HG03521 (cell line): ENCODE data around the gene EML4.

ENCODE experiments used
- ATAC-seq: cut with Tn5 transposase; IDR thresholded peaks from one replicate; pipeline ENCODE4 v1.9.1; 2021; ENCODE audit warnings: mild to moderate bottlenecking, moderate library complexity; ENCODE audit not compliant: unreplicated experiment

EML4 gene

DNA sequence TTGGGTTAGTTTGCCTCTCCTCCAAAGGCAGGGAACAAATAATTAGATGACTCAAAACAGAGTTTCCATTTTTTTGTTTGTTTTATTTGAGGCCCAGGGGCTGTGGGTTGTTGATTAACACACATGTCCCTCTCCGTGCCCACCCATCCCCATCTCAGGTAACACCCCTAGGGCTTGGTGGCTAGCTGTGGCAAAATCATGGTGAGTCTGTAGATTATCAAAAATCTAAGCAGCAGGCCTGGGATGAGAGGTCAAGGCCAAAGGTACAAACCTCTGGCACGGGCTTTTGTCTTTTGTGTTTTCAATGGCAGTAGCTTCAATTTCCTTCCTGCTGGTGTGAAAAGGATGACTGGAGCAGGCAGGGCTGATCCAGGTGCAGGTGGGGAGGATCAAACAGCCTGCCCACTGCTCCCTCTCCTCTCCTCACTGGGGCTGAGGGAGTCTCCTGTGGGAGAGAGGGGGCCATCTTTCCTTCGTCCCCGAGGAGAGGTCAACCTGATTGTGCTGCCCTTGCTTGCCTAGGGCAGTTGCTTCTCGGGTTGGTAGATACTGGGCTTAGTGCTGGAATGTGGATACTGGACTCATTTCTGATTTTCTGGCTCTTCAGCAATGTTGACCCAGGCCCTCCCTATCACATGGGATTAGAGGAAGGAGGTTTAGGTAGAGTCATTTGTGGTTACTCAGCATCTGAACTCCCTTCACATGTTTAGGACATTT, 31.9 kb upstream of the EML4 start:
- ATAC-seq = no peak

DNA sequence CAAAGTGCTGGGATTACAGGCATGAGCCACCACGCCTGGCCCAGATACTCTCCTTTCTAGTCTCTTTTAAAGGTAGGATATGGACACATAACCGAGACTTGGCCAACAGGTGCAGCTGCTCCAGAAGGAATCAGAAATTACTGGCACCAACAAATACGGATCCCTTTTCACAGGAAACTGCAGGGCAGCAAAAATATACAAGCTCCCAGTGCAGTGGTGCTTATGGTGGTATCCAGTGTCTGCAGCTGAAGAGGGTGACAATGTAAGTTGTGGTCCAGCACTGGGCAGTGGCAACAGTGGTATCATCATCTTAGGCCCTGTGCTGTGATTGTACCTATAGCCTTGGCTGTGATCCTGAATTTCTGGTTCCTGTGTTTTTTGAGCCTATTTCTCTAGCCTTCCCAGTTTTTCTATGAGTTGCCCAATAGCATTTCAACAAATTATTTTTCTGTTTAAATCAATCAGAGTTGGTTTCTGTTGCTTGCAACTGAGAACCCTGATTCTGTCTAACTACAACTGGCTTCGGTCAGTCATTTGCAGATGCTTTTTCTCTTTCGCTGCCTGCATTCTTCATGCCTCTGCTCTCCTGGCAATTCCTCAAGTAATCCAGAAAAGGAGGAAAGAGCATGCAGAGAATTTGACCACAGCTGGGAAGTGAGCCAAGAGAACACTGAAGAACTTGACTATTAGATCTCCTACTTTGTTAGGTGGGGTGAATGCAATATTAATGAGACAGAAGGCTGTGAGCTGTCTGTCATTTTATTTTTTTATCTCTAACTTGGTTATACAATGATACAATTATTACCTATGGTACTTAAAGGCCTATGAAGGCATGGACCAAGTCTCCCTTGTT, 30.8 kb upstream of the EML4 start:
- no peak for ATAC-seq

- no peak for ATAC-seq
Measured at GRCh38 chr2:42139101-42139500, 30.1 kb upstream of the EML4 start.

- no peak for ATAC-seq
Measured at GRCh38 chr2:42140496-42140895, 28.7 kb upstream of the EML4 start.

DNA sequence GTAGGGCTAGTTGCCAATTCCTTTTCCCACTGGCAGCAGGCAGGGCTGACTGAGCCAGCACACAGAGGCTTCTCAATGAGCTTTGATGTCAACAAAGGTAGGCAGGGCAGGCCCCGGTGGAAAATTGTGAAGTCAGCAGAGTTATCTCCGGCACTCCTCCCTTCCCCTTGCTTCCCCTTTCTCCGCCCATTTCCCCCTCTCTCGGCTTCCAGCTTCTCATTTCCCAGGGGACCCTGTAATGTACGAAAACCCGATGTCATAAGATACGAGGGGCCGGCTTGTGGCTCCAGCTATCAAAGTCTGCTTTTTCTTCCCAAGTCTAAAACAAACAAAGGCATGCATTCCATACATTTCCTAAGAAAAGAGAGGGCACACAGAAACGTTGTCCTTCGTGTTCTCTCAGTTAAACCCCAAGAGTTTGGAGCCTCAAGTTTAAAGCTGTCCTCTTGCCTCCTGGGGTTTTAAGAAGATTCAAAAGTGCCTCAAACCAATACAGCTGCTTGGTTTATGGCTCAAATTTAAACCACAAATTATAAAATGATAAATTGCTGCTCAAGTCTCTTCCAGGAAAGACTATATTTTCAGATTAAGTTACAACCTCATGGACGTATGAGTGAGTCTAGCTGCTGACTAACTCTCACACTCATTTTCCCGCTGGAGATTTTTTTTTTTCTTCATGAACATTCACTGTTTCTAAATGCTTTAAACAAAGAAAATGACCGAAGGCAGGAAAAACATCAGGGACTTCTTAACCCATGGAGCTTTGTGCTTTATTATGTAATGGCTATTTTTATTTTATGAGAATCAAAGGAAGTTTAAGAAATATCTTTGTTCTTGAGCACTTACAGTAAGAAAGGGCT, 27.2 kb upstream of the EML4 start:
- no peak for ATAC-seq

DNA sequence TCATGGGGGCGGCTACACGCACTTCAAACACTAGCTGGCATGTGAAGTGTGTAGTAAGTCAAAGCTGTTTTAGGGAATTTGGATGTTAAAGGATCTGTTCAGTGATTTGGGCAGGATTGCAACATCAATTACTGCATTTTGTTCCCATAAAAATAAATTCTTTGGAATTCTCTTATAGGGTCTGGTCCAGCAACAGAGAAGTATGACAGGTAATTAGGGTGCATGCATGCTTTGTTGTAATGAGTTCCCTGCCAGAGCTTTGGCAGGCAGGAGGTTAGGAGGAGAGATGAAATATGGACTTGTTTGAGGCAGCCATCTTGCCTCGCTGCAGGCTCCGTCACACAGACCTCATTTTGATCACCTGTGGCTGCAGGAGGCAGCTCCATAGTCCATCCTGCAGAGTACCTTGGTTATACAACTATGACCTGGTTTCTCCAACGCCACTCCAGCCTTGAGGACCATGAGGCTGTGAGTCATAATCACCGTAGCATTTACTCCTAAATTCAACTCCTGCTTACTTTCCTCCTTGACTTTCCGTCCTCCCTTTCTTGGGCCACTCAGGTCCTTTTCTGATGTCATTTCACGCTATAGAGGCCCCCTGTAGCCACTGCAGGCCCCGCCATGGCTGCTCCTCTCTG, 26.5 kb upstream of the EML4 start:
- ATAC-seq = no peak

DNA sequence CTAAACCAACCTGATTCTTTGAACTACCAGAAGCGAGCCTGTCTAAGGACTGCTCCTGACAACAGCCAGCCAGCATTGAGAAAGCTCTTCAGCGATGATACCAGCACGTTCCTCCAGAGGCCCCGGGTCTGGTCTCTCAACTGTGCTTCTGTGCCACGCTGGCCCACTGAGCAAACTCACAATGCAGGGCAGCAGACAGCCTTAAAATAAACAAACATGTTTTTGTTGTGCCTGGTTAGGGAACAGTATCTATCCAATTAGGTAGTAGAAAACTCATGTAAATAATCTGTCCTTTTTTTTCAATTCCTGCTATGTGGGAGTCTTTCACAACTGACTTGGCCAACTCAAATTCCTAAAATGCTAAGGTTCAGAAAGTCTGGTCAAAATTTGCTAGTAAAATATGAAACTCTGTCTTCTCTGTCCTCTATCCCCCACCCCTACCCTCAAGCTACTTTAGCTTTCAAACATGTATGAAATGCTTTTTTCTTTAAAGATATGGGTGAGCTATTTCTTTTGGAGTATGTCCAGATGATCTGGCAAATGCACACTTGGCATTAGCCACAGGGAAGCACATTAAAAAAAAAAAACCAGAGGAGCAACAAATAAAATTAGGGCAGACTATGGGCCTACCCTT, 21.4 kb upstream of the EML4 start:
- no peak for ATAC-seq

DNA sequence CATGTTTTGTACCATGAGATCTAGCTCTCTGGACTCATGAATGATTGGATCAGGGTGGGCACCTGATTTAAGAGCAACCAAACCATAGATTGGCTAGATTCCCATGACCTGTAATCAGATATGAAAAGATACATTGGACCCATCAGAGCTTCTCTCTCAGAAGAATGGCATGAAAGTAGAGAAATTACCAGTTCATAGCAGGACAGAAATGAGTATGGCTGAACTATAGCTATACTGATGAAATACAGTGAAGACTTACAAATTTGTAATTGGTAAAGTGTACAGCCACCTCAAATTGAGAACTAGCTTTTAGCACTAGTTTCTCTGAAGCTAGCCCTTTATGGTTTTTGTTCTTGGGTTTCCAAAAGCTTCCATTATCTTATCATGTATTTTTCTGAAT, 19.0 kb upstream of the EML4 start:
- no peak for ATAC-seq

DNA sequence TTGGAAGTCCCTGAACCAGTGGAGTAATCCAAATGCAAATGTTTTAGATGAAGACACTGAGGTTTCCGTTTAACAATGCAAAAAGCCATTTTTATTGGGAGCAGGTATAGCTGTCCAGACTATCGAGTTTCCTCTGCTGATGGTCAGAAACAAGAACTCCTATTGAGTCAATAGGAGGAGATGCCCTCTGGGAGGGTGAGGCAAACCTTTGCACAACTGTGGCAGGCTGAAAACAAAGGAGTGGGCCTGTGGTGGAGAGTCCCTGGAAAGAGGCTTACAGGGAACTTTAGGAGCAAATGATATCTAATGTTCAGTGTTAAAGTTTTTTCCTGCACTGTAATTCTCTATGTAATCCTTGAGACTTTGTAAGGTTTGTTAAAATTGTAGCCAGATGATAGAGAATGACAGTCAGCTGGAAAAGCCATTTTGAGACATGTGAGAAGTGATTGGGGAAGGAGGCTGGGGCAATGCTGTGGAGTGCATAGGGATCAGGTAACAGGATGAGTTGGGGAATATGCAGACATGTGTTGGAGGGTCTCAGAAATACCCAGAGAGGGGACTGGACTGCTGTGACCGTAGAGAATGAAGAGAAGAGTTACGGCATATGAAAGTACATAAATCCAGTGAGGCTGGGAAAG, 15.1 kb upstream of the EML4 start:
- ATAC-seq = no peak

- no peak for ATAC-seq
Measured at GRCh38 chr2:42156721-42157120, 12.4 kb upstream of the EML4 start.

DNA sequence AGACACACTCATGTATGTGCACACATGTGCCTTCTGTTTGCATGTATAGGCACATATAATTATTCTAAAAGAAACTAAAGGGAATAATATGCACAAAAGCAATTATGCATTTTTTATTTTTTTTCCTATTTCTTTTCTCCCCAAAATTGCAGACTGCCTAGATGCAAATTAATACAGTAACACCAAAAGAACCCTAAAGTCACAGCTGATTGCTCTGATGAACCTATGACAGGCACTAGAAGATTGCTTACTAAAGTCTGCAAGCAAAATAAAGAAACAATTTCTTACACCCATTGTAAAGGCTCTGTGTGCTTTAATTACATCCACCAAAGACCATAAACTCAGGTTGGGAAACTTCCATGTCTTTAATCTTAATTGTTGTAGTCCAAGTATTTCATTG, 7.7 kb upstream of the EML4 start:
- ATAC-seq = no peak

DNA sequence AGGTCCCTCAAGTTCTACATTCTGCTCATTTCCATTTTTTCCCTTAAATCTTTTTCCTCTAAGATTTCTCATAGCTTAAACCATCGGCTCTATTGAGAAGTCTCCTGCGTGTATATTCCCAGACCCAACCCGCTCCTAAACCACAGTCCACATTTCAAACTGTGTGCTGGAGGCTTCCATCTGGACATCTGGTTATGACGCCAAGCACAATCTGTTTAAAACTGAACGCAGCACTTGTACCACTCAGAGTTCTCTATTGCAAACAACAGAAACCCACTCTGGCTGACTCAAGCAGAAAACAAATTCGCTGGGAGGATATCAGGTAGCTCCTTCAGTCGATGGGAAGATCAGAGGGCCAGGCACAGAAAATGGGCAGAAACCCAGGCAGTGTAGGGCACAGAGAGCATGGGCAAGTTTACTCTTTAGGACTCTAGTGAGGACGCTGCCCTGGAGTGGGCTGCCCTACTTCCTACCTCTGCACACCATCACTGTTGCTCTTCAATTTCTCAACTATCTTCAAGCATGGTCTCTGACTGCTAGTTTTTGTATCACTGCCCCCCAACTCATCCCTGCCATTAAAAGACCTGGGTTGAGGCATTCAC, 5.6 kb upstream of the EML4 start:
- ATAC-seq = no peak

DNA sequence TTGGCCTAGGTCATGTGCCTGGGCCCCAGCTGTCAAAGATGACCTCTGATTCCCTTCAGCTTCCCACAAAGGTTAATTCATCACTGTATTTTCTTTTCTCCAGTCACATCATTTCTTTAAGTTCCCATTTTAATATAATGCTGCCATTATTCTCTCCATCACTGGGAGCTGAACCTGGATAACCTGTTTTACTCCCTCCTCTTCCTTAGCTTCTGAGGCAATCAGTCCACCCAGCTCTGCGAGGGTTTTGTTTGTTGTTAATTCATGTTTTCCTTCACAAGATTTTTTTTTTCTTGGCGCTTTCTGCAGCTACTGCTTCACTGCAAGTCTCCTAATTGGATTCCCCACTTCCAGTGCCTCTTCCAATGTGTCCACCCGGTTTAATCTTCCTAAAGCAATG, 5.1 kb upstream of the EML4 start:
- no peak for ATAC-seq

- ATAC-seq = no peak
Measured at GRCh38 chr2:42164971-42165370, 4.2 kb upstream of the EML4 start.

DNA sequence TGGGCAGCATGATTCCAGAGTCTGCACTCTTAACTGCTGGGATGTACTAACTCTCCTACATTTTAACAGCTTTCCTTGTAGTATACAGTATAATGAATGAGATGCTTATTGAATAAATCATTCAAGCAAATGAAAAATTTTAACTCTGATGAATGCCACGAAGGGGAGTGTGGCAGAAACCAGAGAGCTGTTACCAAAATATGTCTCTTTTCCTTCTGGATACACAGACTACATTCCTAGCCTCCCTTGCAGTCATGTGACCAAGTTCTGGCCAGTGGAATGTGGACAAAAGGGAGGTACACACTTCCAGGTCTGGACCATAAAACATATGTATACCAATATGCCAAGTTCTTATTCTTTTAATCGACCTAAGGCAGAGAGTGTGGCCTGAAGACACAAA, 1.7 kb upstream of the EML4 start:
- ATAC-seq = no peak

DNA sequence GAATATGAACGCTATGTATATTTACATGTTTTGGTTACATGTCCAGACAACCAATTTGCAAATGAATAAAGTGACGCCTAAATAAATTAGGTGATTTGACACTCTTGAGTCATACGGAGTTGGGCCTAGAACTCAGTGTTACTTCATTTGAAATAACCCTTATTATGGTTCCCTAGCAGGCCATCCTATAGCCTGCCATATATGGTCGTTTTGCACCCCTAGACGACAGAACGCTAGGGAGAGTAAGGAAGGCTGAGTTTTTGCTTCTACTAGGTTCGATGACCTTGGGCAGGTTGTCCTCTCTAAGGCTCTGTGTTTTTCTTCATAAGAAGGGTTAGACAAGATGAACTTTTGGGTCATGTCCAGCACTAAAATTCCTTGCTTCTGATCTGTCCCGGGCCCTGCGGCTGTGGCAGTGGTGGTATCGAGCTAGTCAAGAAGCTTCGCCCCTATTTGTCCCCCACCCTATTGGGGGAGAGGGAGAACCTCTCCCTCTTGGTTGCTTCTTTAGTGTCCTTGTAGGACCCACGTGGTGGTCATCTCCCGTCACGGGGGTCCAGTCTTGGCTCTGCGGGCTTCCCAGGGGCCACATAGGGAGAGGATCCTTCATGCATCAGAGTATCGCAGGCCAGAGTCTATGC, 574 bp upstream of the EML4 start:
- no peak for ATAC-seq

DNA sequence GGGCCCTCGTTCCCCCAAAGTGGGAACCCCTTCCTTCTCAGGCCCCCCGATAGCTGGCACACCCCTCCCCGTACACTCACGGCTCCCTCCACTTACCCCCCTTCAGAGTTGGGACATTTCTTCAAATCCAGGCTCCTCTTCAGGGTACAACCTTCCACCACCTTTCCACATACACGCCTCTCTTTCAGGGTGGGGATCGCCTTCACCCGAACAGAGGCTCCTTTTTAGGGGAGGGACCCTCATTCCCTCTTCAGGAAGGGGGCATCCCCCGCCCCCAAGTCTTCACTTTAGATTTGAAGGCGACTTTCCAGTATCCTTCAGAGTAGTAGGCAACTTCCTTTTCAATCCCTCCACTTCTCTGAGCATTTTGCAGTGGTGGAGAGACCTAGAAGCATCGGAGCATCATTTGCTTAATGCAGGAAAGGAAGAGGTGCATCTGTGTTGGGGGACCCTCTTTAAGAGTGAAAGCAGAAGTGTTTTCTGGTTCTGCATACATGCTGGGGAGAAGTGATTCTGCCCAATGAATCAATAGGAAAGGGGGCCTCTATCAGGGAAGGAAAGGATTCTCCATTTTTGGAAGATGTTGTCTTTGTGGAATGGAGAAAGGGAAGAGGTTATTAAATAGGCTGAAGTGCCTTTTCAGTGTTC, 845 bp downstream of the EML4 start:
- ATAC-seq = no peak

DNA sequence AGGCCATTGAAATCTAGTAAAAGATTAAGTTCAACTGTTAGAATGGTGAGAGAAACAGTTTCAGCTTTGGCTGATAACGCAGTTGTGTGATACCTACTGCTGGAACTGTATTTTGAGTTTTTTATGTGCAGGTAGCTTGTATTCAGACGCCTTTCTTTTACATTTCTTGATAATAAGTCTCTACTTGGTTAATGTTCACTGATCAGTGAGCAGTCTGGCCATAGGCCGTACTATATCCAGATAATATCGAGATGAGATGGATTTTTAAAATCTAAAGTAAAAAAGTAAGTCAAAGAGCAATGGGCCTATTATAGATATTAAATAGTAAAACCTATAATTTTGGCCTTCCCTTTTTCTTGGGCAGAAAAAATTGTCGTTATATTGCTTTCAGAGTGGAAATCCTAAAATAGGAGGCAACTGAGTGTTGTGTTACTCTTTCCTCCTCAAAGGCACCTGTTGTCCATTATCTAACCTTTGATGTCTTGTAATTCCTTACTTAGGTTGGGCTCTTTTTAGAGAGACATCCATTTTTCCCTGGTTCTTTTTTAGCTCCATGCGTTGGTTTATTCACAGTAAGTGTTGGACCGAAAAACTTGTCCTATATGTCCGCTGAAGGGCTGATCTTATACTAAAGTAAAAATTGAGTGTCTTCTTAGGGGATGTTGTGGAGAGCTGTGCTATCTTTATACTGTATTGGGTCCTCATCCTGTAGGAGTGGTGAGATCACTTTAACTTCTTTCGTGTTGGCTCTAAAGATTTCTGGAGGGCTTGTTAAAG, 1.7 kb downstream of the EML4 start:
- ATAC-seq = no peak
